MG63 (cell line): Measurements from ENCODE around the gene LDHD. TPM values are rescaled to one million over a fixed set of nuclear protein-coding genes. Genes with fewer than 3 reads are reported as not detected.

ENCODE experiments used
- DNase-seq: peaks from one replicate; pipeline ENCODE4 v3.0.0-alpha.2; 2020
- H3K27me3 ChIP-seq: fragments of 250-450 bp; sonication (Bioruptor Pico); 2 replicates; pipeline ENCODE4 v1.5.1; 2020; ENCODE audit warnings: mild to moderate bottlenecking, moderate library complexity
- H3K36me3 ChIP-seq: fragments of 250-450 bp; sonication (Bioruptor Pico); 2 replicates; pipeline ENCODE4 v1.5.1; 2020; ENCODE audit warnings: mild to moderate bottlenecking, moderate library complexity
- H3K4me3 ChIP-seq: fragments of 250-450 bp; sonication (Bioruptor Pico); 2 replicates; pipeline ENCODE4 v1.5.1; 2020; ENCODE audit warnings: mild to moderate bottlenecking, moderate library complexity
- H3K9me3 ChIP-seq: fragments of 250-450 bp; sonication (Bioruptor Pico); 2 replicates; pipeline ENCODE4 v1.5.1; 2020; ENCODE audit warnings: mild to moderate bottlenecking, moderate library complexity
- total RNA-seq: library from RNA; depleted of rRNA; stranded (reverse); fragments of >200 nt; shearing (Covaris generic); gene quantifications from 2 replicates; pipeline ENCODE4 v1.2.3, GENCODE V29; 2014; ENCODE audit warnings: low replicate concordance; rRNA removed

The LDHD gene
- total RNA-seq, 1 experiment from 2014 or later = not detected

- no peaks in the 10 kb centered on the region for H3K9me3 ChIP-seq
Measured at GRCh38 chr16:75062976-75063346, 53.6 kb downstream of the LDHD start.

GRCh38 chr16:75062135-75062975 lies 54.2 kb downstream of the LDHD start:
- H3K36me3 ChIP-seq = no peaks in the 10 kb centered on the region
- no peak for DNase-seq
- H3K27me3 ChIP-seq = no peaks in the 10 kb centered on the region
- H3K9me3 ChIP-seq = no peaks in the 10 kb centered on the region
- no peak overlapping the region for H3K4me3 ChIP-seq

More at GRCh38 chr16:75062976-75063346, 53.6 kb downstream of the LDHD start:
- H3K36me3 ChIP-seq = no peaks in the 10 kb centered on the region
- no peak for DNase-seq
- H3K4me3 ChIP-seq = no peak overlapping the region
- no peaks in the 10 kb centered on the region for H3K27me3 ChIP-seq

Other genes with a start within 250 kb of the LDHD start
- gene WDR59, start 131.7 kb downstream of the LDHD start, total RNA-seq = 5.4 and 12.9 TPM in 2 replicates
- 8.2 and 16.2 TPM in 2 replicates for gene ZNRF1, start 117.8 kb downstream of the LDHD start, total RNA-seq
- gene ZFP1, start 31.7 kb upstream of the LDHD start, total RNA-seq = 4.0 and 5.2 TPM in 2 replicates
- not detected in 2 replicates for gene CTRB2, start 90.4 kb upstream of the LDHD start, total RNA-seq
- not detected in 2 replicates for gene CTRB1, start 102.2 kb upstream of the LDHD start, total RNA-seq
- 52.7 and 54.6 TPM in 2 replicates for gene BCAR1, start 134.8 kb upstream of the LDHD start, total RNA-seq